Measurements from ENCODE around the gene SERPINA5.

The SERPINA5 gene

GRCh38 chr14:94640721-94641631 is 59.8 kb downstream of the SERPINA5 start:
- Histone ChIP-seq H3K9me3 (no peaks in the 10 kb centered on the region), H3K4me1 (ENCODE audit: control insufficient read depth in 1 of 2, insufficient read depth in 1 of 2, low read depth in 1 of 2, low read length in 1 of 2) (no peaks in the 10 kb centered on the region), H3K27ac (no peak overlapping the region), H3K4me3 (ENCODE audit: low read depth in 1 of 2, low read length in 1 of 2) (no peak overlapping the region), H3K27me3 (peaks cover 5% of the 10 kb centered on the region), H3K36me3 (no peaks in the 10 kb centered on the region)
- TF ChIP-seq, protein P1, sequence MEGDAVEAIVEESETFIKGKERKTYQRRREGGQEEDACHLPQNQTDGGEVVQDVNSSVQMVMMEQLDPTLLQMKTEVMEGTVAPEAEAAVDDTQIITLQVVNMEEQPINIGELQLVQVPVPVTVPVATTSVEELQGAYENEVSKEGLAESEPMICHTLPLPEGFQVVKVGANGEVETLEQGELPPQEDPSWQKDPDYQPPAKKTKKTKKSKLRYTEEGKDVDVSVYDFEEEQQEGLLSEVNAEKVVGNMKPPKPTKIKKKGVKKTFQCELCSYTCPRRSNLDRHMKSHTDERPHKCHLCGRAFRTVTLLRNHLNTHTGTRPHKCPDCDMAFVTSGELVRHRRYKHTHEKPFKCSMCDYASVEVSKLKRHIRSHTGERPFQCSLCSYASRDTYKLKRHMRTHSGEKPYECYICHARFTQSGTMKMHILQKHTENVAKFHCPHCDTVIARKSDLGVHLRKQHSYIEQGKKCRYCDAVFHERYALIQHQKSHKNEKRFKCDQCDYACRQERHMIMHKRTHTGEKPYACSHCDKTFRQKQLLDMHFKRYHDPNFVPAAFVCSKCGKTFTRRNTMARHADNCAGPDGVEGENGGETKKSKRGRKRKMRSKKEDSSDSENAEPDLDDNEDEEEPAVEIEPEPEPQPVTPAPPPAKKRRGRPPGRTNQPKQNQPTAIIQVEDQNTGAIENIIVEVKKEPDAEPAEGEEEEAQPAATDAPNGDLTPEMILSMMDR (IDR thresholded peaks at IDR 0.05) = no peak

DNA sequence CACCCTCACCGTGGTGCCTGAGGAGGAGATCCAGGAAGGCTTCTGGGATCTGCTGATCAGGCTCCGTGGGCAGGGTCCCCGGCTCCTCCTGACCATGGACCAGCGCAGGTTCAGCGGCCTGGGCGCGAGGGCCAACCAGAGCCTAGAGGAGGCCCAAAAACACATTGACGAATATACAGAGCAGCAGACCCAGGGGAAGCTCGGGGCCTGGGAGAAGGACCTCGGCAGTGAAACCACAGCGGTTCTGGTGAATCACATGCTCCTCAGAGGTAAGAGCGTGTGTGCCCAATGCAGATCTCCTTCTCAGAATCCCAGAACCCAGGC is 60.4 kb downstream of the SERPINA5 start:
- no peaks in the 10 kb centered on the region for H3K36me3 ChIP-seq
- H3K4me3 ChIP-seq (ENCODE audit: low read depth in 1 of 2, low read length in 1 of 2) = no peak overlapping the region
- TF ChIP-seq, protein P1 (IDR thresholded peaks at IDR 0.05) = no peak
- no peak overlapping the region for H3K27ac ChIP-seq
- no peaks in the 10 kb centered on the region for H3K9me3 ChIP-seq
- H3K27me3 ChIP-seq = peaks cover 5% of the 10 kb centered on the region
- no peaks in the 10 kb centered on the region for H3K4me1 ChIP-seq (ENCODE audit: control insufficient read depth in 1 of 2, insufficient read depth in 1 of 2, low read depth in 1 of 2, low read length in 1 of 2)

All from neutrophil (primary cell).